H54 (cell line): ENCODE data around the gene TCOF1.

Source experiments
- DNase-seq: peaks from one replicate; pipeline ENCODE4 v3.0.0; 2011; ENCODE audit warnings: low spot score, mixed read lengths; ENCODE audit not compliant: insufficient read length
- FAIRE-seq: peaks from 3 replicates; lab custom pipeline; 2011; peaks lifted over from hg19 to GRCh38; lab: Jason Lieb, UNC
- POLR2A ChIP-seq: IDR thresholded peaks from 2 replicates; pipeline ENCODE4 v1.6.1; 2011; ENCODE audit warnings: low read depth, mild to moderate bottlenecking, low read length

TCOF1 gene

DNA sequence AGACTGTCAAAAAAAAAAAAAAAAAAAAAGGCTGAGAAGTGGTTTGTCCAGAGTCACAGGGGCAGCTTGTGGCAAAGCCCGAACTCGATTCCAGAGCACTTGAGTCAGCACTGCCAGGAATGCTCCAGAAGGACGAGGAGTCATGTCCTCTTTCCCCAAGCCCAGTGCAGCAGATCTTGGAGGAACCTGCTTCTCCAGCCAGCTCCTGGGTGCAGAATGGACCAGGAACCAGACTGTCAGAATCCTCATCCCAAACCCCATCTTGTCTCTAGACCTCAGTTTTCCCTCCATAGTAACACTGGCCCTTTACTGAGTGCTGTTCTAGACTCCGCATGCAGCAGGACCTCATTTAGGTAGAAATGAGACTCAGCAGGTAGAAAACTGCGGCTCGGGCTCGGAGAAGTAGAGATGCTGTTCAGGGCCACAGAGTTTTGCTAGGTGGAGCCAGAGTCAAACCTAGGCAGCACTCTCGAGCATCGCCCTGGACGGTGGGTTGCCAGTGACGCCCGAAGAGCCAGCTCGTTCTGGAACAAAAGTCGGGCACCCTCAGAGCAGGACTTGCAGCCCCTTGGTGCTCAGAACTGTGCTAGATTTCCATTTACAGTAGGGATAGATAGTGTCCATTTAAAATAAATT is 39.8 kb downstream of the TCOF1 start:
- no peak for DNase-seq
- no peak for FAIRE-seq
- TF ChIP-seq POLR2A = no peak

DNA sequence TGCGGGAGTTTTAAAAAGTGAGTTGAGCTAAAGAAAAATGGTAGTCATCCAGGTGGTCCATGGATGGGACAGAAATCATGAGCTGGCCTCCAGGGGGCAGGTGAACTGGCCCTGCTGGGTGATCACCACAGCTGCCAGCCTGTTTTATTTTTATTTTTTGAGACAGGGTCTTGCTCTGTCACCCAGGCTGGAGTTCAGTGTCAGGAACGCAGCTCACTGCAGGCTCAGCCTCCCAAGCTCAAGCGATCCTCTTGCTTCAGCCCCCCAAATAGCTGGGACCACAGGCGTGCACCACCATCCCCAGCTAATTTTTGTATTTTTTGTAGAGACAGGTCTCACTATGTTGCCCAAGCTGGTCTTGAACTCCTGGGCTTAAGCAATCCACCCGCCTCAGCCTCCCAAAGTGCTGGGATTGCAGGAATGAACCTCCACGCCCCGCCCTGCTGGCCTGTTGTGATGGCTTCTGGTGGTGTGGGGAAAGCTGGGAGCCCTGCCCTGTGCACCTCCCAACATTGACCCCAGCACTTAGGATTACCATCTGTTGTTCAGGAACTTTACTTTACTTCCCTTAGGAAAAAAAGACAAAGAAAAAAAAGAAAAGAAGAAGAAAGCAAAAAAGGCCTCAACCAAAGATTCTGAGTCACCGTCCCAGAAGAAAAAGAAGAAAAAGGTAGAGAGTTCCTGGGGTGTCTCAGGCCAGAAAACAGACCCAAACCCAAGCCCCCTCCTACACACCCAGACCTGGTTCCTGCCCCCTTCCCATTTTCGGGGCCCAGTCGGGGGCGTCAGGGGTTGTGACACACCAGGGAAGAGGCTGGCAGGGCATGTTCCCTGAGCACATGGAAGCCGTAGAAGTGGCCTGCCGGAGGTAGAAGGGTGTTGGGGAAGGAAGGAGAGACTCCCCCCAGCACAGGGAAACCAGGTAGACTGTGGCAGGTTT is 40.6 kb downstream of the TCOF1 start:
- DNase-seq = no peak
- TF ChIP-seq POLR2A = no peak
- no peak for FAIRE-seq

DNA sequence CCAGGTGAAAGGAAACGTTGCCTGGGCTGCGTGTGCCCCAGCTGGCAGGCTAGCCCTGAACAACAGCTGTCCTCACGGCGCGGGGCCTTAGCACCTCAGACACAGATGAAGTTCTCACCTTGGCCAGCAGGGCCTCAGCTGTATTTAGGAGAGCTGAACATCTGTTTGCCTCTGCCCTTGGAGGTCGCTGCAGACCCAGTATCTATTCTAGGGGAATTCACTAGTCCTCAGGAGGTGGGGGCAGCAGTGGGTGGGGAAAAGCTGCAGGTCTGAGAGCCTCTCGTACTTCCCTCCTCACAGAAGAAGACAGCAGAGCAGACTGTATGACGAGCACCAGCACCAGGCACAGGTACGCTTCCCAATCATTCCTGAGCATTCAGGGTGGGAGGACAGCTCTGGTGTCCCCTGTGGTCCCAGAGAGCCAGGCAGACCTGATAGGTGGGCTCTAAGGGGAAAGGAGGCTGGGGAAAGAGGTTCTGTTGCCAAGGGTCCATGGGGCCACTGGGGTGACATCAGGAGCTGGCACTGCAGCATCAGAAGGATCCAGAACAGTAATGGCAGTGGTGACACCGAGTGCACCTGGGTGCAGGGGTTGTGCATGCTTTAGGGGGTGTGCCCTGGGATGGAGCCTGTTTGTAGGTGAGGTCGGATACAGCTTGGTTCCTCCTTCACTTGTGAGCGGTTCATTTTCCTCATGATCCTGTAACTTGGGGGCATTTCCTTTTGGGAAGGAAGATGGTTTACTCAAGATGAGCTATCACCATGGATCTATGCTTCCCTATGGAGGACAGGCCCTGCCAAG is 41.4 kb downstream of the TCOF1 start:
- TF ChIP-seq POLR2A = no peak
- DNase-seq (no peak), FAIRE-seq (no peak)

DNA sequence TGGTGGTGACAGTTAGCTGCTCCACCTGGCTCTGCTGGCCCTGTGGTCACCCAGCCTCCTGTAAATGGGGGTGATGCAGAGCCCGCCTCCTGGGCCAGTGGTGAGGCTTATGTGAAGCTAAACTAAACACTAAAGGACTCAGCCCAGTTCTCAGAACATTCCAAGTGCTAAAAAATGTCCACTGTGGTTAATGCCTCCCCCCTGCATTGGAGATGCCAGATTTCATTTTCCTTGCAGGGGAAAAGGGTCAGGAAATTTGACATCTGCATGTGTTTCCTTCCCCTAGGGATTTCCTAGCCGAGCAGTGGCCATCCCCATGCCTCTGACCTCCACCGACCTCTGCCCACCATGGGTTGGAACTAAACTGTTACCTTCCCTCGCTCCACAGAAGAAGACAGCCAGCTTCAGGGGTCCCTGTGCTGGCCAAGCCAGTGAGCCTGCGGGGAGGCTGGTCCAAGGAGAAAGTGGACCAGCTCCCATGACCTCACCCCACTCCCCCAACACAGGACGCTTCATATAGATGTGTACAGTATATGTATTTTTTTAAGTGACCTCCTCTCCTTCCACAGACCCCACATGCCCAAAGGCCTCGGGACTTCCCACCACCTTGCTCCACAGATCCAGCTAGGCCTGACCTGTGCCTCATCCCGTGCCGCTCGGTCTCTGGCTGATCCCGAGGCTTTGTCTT is 42.2 kb downstream of the TCOF1 start:
- TF ChIP-seq POLR2A = no peak
- no peak for DNase-seq
- no peak for FAIRE-seq

DNA sequence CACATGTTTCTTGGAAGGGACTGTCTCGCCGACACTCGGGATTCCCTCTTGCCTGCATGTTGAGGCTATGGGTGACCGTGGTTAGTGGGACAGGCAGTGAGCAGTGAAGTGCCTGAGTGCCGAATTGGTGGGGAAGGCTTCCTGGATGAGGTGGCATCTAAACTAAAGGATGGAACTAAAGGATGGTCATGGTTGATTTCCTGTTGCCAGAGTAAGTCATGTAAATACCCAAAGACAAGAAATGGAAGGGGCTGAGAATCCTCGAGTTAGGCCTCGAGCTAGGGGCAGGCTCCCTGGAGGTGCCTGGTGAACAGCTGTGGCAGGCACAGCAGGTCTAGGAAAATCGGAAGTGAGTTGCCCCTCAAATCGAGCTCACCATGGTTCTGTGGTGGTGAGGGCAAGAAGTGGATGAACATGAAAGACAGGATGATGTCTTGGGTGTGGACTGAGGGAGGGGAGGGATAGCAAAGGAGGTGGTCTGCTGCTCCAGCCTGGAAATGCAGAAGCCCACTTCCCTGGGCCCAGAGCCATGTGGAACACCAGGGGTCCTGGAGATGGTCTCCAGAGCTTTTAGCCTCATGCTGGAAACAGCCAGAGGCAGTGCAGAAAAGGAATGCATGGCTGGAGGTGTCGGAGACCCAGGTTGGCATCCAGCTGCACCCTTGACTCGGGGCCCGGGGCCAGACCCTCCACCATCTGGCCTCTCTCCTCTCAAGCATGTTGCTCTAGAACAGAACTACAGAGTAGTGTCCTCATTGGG is 43.0 kb downstream of the TCOF1 start:
- DNase-seq (no peak), FAIRE-seq (no peak)
- TF ChIP-seq POLR2A = no peak

DNA sequence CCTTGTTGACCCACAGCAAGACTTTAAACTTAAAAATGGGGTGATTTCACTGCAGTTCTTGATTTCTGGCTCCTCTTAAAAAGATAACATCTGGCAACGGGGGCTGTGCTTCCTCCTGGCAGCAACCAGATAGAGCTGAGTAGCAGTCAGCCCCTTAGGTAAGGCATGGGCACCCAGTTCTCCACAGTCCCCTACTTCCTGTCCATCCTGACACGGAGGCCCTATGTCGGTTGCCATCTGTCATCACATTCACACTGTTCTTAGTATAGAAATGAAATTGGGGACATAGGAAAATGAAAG is 43.5 kb downstream of the TCOF1 start:
- FAIRE-seq (no peak), DNase-seq (no peak)
- no peak for TF ChIP-seq POLR2A

DNA sequence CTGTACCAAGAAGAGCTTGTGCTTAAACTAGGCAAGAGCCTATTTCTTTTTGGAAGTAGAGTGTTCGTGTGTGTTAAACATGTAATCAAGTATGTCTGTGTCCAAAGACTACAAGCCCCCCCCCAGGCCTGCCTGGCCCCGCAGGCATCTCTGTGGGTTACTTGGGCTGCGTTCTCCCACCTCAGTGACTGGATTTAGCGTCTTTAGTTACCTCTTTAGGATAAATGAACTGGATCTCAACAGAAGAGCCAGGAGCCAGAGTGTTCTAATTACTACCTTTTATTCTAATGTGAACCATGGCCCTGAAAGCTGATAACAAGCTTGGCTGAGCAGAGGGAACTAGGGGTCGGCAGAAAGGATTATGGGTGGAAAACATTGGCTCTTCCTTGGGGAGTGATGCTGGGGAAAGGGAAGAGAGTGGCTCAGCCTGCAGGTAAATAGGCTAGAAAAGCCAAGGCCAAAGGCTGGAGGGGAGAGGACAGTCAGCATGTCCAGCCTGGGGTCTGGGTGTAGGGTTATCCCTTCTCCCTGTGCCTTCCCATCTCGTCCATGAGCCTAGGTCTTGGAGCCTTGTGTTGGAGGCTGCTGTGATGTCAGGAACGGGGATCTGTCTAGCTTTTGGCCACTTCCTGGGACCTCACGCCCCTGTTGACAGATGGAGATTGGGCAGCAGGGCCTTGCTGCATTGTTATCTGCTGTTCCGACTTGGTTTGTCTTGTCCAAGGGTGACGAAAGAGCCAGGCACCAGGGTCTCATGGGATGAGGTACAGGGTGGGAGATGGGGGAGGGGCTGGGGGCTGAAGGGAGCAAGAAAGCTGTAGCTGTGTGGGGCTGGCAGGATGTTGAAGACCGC is 44.1 kb downstream of the TCOF1 start:
- FAIRE-seq (no peak), DNase-seq (no peak)
- no peak for TF ChIP-seq POLR2A

DNA sequence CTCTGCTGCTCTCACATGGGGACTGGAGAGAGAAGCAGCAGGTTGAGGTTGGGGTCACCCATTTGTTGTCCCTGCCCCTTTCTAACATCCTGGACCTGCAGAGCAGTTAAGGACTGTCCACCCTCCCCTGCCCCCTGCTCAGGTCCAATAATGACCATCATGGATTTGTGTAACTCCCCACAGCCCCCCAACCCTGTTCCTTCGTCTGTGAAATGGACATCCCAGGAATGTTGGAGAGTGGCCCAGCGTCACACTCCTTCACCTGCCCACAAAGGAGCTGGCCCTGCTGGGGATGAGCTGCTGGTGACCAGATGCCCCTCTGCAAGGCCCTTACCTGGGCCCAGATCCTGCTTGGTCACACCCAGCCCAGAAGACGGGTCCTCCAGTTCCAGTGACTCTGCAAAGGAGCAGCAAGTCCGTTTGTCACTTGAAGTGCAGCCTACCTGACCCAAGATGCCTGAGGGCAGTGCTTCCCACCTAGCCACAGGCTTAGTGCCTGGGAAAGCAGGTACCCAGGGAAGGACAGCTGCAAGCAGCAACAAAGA is 44.8 kb downstream of the TCOF1 start:
- FAIRE-seq (no peak), DNase-seq (no peak)
- no peak for TF ChIP-seq POLR2A

DNA sequence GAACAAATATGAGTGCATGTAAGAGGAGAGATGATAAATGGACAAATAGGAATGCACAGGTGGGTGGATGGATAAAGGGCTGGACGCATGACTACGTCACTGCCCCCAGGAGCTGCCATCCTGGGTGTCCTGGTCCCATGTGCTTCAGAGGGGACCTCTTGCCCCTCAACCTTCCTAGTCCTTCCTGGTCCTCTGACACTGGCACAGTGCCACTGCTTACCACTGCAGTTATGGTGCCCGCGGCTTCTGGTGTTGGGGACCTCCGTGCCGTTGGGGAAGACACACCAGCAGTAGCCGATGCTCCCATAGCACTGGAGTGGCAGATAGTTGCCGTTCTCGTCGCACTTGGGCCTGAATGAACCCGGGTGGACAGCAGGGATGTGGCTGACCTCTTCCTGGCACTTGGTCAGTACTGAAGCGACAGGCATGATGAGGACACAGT is 45.4 kb downstream of the TCOF1 start:
- no peak for TF ChIP-seq POLR2A
- DNase-seq (no peak), FAIRE-seq (no peak)

DNA sequence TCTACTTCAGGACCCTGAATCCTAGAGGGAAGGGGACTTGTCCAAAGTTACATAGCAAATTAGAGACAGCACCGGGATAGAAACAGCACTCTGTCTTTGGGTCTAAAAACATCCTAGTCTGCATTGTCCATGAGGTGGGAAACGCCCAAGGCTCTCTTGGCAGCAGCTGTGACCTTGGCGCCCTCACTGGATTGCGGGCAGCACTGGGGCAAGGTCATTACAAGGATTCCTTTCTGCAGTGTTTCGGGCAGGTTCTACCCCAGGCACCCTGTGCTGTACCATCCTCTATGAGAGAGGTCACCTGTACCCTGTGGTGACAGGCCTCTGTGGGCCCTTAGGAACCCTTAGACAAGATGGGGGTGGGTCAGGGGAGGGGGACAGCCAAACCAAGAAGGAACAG is 46.6 kb downstream of the TCOF1 start:
- DNase-seq = no peak
- FAIRE-seq = no peak
- no peak for TF ChIP-seq POLR2A

DNA sequence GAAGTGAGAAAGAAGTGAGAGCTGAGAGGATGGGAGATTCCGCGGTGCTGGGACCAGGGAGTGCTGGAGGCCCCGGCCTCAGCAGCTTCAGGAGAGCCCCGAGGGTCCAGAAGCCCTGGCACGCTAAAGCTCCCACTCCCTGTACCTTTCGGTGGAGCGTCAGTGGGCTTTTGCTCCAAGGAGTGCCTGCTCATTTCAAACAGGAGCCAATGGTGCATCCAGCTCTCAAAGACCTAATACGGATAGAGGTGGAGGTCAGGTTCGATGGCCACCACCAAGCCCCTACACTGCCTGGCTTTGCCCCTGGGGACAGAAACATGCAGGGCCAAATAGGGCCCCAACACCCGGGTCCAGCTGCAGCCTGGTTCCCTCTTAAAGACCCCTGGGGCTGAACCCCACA is 47.0 kb downstream of the TCOF1 start:
- no peak for FAIRE-seq
- DNase-seq = no peak

More for the DNA sequence above, 47.0 kb downstream of the TCOF1 start:
- no peak for TF ChIP-seq POLR2A
